Amniotic epithelial cell (primary cell): ENCODE results near the gene HIVEP3.

Source experiments
- DNase-seq: peaks from one replicate; pipeline ENCODE4 v3.0.0-alpha.2; 2010; ENCODE audit warnings: low read depth

HIVEP3 gene

DNA sequence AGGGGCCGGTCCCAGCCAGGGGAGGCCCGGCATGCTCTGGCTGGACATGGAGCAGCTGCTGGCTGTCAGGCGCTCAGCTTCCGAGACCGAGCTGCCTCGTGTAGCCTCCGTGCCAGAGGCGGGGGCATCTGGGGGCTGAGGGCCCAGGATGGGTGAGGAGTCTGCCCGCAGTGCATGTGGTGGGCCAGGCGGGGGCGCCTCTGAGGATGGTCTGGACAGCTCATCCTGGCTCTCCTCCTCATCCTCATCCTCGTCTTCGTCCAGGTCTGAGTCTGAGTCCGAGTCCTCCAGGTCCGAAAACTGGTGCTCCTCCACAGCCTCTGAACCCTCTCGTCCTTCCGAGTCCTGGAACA lies 405.4 kb downstream of the HIVEP3 start:
- DNase-seq: no peak

DNA sequence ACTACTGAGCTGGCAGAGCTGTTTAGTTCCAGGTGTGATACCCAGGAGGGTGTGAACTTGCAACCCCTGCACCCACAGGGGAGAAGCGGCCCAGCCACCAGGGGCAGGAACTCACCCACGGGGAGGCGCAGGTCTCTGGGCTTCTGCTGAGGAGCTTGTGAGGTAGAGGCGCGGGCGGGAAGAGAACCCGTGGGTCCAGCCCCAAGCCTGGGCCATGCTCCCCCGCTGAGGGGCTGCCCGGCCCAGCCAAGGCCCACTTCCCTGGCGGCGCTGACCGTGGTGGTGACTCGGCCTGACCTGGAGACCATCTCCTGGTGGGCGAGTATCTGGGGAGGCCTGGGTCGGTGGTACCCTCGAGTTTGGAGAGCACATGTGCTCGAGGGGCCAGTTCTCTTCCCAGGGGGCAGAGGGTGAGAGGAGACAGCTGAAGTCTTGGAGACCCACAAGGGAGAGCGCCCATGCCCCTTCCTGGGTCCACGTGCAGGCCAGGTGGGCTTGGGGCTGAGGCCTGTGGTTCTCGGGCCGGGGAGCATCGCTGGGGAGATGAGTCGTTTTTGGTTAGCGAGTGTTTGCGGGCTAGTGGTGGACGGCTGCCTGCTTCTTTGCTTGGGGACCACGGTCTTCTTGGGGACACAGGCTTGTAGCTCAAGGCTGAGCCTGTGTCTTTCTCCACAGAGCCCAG lies 405.9 kb downstream of the HIVEP3 start:
- no peak for DNase-seq

DNA sequence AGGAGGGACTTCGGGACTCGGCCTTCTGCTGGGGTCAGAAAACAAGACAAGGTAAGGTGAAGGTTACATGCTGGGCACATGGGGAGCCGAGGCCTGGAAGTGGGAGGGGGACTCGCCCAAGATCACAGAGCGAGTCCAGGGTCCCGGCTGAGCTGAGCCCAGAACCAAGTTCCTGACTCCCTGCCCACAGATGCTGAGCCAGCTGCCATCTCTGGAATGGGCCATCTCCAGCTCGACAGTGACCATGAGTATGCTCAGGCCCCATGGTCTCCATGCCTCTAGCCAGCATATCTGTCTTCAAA lies 407.5 kb downstream of the HIVEP3 start:
- DNase-seq: no peak

DNA sequence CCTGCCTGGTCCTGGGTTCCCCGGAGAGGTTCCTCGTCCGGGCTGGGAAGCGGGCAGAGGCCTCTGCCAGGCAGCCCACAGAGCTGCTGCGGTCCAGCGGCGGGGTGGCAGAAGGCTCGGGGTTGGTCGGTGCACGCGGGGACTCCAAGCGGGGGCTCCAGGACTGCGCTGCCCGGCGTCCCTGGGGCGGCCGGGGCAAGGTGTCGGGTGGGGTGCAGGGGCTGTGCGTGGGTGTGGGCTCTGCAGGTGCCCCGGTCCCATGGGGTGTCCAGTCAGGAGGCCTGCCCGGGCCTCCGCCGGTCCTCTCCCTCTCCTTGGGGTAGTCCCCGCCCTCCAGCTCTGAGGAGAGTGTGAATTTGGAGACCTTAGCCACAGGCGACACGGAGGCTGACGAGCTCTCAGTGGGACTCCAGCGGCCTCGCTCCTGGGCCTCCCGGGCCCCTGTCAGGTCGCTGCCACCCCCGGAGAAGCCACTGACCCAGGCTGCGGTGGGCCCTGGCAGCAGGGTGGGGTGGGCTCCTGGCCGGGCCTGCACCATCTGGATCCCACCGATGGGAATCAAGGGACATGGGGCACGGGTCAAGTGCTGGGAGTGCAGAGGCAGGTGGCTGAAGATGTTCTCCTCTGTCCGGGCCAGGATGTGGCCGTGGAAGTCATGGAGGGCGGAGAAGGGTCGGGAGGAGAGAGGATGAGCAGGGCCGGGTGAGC lies 408.0 kb downstream of the HIVEP3 start:
- no peak for DNase-seq

DNA sequence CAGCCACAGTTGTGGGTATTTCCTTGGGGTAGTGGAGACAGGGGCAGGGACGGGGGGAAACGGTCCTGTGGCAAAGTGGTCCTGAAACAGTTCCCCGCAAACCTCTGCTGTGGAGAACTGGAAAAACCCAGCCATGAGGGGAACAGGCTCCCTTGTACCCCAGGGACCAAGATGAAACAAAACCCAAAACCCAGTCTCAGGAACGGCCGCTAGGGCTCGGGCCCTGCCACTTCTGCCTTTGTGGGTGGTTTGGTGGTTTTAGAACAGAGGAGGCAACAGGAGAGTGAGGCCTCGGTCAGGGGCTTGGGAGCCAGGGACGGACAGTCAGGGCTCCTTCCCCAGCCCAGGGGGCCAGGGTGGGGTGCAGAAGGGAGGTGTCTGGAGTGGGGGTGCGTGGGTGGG lies 409.5 kb downstream of the HIVEP3 start:
- DNase-seq: no peak

DNA sequence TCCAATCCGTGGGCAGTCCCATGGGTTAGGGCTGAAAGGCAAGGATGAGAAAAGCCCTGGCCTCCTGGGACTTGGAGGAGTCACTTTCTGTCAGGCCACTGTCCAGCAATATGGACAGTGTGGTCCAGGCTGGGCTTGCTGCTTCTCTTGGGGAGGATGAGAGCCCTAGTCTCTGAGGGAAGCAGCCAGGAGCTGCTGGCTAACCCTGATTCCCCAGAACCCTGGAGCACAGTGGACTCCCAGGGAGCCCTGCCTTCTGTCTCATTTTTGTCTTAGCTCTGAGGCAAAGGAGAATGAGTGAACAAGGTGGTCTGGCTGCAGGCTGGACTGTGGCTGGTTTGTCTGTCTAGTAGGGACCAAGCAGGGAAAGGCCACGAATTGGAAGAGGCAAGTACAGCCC lies 410.4 kb downstream of the HIVEP3 start:
- DNase-seq: no peak

DNA sequence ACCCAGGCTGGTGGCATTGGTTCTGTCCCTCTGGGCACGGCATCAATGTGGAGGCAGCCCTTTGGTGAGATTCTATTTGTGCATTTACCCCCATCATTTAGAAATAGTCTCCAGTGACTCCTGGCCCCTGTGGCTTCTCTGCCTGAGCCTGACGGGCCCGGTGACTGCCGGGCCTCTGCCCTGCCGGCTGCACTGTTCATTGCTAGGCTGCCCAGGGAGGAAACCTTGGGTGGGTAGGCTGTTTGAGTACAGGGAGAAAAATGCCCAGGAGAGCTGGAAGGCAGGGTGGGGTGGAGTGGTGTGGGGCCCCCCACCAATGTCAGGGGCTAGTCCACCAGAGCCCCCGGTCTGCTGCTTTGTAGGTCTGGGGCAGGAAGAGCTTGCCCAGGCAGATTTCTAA lies 410.9 kb downstream of the HIVEP3 start:
- no peak for DNase-seq

DNA sequence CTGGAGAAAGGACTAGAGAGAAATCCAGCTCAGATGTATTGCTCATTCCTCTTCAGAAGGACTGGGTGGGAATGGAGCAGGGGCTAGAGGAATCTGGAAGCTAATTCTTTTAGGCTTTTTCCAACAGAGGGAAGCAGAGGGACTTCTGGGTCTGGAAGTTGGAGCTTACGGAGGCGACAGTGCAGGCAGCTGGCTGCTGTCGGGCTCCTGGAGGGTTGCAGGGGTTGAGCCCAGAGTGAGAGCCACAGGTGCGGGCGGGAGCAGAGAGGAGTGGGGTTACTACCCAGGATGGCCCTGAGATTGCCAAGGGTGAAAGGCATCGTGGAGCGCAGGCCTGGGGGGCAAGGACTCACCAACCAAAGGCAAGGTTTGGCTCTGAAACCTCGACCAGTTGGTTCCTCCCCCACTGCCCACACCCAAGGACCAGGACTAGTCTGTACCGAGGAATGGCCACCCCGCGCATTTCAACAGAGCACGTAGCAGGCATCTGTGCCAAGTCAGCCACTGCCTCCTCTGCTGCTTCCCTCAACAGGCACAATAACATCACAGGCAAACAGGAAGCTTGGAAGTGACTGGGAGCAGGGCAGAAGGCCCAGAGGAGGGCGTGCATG lies 411.5 kb downstream of the HIVEP3 start:
- no peak for DNase-seq

DNA sequence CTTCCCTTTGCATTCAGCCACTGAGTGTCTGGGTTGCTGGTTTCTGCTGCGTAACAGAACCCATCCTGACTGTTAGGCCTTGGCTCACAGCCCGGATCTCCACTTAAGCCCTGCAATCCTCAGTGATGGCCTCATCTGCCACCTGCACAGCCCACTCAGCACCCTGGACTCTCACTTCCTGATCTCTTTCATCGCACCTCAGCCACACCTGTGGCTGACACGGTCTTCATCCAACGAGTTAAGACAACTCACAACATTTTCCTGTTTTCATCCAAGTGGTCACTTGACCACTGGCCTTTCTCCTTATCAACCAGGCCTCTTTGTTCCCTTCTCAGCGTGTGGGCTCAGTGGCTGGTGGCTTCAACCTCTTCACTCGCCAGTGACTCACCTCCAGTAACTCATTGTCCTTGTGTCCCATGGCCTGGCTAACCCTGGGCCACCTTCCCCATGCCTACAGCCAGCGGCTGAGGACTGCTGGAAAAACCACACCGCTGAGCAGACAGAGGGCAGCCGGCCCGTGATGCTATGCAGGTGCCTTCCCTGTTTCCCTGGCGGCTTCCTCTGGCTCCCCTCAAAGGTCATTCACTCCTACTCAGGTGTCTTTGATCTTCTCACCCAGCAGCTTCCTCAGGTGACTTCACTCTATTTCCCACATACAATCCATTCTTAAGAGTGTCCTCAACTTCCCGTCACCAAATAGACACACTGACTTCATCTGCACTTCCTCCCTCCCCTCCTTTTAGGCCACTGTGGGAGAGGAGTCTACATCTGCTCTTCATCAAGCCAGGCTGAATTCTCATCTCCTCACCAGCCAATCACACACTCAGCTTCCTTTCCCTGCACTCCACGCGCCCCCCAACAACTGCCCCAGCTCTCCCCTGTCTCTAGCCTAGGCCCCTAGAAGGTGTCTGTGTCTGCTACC lies 414.3 kb downstream of the HIVEP3 start:
- peak; percentile 64 for DNase-seq

DNA sequence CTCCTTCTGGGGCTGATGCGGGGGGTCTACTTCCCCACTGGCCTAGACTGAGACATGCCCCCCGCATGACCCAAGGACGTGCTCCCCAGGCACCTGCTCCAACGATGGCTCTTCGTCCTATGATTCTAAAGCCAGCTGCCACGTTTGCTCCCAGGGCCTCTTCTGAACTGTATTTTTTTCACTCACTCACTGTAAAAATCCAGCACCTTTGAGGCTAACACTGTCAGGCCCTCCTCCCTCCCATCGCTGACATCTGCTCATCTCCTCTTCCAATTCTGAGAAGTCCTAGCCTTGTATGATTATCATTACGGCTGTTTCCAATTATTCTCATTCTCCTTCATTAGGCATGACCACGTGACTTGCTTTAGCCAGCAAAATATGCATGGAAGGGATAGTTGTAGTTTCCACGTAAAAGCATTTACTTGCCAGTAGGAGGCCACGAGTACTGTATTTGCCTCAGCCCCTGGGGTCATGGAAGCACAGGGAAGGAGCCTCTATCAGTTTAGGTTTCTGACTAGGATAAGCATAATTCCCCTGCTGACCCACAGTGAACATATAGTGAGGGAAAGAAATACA lies 415.1 kb downstream of the HIVEP3 start:
- no peak for DNase-seq

DNA sequence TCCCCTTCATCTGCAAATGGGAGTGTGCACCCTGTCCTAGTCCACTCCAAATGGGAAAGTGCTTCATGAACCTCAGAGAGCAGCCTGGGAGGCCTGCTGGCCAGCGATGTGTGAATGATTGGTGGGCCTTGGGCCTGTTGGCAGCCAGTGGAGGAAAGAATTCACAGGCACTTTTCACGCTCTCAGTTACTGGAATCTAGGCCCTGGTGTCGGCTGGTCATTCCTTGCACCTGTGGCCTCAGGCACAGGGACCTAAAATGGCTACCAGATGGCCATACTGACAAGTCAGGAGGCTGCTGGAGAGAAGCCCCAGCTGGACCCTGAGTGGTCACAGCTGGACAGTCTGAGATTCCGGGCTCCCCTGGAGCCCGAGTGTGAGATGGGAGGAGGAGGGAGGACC lies 415.8 kb downstream of the HIVEP3 start:
- no peak for DNase-seq

DNA sequence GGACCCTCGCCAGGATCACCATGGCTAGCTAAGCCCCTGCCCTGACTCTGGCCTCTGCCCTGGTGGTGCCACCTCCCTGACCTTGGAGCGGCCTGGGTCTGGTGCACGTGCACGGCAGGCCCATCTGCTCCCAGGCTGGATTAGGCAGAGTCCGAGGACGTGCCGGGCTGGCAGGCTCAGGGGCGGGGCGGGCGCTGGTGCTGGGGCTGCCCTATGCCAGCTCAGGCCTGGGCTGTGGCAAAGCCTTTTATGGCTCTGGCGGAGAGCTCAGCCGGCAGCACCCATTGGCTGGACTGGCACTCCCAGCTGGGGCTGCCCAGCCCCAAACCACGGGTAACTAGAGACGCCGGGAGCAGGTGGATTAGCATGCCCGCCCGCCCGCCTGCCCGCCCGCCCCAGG lies 417.1 kb downstream of the HIVEP3 start:
- no peak for DNase-seq

DNA sequence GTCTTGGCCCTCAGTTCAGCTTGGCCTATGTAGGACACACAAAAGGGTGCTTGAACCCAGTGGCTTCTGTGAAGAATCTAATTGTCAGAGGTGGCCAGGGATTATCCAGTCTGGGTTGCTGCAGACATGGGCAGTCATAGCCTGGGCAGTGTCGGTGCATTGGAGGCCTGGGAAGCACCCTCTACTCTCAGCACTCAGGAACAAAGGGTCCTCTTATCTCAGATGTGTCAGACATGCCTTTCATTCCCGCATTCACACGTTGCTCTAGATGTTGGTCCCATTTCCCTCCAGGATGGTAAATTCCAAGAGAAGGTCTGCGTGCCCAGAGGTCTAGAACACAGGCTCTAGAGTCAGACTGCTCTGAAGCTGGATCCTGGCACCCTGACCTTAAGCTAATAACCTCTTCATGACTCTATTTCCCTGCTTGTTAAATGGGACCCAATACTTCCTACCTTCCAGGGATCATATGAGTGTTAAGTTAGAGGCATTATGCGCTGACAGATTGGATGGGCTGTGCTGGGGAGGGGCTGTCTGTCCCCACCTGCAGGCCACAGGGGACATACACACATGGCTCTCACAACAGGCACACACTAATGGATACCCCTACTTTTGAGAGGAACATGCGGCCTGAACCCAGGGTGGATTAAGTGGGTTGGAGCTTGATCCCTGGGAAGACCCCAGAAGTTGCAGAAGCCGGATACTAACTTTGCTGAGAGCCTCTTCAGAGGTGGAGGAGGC lies 417.8 kb downstream of the HIVEP3 start:
- DNase-seq: peak; percentile 72

DNA sequence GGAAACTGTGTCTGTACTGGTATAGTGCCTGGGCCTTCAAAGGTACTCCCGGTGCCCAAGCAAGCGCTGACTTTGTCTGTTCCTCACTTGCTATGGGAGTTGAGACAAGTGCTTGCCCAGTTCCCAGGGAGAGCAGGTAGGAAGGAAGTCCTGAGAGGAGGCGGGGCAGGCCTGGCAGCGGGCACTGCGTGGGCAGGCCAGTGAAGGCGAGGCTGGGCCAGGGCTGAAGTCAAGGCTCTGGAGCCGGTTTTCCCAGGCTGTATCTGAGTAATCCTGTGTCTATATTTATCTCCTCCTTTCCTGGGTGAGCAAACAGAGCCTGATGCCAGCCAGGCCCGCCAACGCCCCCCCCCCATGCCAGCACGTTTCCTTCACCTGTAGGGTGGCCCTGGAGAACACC lies 418.3 kb downstream of the HIVEP3 start:
- DNase-seq: peak; percentile 69

DNA sequence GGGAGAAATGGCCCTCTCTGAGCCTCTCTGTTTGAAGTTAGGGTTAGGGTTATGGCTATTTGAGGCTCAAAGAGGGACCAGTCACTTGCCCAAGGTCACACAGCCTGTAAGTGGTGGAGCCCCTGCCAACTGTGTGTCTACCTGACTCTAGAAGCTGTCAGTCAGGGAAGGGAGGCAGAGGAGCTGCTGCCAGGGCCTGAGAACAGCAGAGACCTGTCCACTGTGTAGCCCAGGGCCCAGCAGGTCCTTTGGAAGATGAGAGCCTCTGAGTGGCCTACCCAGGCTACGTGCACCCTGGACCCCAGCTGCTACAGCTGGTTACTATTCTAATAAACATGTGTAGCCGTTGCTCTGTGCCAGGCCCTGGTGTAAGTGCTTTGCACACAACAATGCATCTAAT lies 419.1 kb downstream of the HIVEP3 start:
- no peak for DNase-seq

DNA sequence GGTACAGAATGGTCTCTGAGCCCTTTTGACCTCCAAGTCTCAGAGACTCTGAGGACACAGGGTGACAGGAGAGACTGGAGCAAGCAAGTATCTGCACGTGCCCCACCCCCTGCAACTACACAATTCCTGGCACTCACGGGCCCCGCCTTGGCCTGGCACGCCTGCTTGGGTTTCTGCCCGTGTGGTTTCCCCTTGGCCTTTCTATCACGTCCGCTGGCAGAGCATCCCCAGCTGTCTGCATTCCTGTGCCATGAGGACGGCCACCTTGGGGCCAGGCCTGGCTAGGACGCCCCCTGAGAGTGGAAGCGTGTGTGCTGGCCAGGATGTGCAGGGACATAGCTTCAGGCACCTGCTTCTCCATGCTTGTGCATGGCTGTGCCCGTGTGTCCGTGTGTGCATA lies 419.9 kb downstream of the HIVEP3 start:
- no peak for DNase-seq

DNA sequence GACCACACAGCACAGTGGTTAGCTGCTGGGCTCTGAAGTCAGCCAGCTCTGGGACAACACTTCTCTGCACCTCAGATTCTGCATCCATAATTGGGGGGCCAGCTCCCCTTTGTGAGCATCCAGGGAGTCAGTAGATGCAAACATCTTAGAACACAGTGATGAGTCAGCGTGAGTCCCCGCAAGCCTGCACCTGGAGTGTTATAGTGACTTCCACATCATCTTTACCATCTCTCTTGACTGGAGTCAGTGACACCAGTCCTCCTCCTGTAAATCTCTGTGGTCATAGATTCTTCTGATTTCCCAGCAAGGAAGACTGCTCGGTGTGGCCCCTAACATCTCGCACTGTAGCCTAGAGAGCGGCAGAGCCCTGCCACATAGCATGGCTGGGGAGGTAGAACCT lies 420.3 kb downstream of the HIVEP3 start:
- no peak for DNase-seq

DNA sequence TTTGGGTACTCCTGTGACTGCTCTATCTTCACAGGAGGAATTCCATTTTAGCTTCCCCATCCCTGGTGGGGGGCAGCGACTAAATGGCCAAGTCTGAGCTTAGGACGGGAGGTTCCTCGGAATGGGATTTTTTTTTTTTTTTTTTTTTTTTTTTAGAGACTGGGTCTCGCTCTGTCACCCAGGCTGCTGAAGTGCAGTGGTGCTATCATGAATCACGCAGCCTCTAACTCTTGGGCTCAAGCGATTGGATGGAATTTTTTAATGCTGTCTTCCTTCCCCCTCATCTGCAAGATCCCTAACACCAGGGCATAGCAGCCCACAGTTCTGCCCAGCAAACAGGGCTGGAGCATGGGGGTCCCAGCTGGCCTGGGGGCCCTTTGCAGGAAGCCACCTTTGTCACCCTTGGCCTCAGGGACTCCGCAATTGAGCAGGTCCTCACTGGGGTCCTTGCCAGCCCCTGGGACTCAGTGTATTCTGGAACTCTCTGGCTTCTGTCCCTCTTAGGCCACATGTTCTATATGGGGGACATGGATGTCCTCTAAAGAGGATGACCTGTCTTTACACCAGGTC lies 421.2 kb downstream of the HIVEP3 start:
- DNase-seq: no peak

DNA sequence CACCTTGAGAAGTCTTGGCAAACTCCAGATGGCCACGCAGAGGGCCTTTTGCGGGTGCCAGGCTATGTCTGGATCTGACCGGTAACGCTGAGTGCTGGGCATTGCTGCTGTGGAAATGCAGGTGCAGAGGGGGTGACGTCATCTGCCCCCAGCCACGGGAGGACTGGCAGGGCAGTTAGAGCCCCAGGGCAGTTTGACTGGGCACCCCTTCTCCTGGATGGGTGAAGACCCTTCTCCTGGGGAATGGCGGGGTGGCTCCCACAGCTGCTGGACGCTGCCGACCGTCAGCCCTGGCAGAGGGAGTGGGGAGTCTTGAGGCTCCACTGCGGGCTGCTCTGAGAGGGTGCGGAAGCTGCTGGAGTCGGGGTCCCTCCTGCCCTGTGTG lies 421.7 kb downstream of the HIVEP3 start:
- DNase-seq: no peak

DNA sequence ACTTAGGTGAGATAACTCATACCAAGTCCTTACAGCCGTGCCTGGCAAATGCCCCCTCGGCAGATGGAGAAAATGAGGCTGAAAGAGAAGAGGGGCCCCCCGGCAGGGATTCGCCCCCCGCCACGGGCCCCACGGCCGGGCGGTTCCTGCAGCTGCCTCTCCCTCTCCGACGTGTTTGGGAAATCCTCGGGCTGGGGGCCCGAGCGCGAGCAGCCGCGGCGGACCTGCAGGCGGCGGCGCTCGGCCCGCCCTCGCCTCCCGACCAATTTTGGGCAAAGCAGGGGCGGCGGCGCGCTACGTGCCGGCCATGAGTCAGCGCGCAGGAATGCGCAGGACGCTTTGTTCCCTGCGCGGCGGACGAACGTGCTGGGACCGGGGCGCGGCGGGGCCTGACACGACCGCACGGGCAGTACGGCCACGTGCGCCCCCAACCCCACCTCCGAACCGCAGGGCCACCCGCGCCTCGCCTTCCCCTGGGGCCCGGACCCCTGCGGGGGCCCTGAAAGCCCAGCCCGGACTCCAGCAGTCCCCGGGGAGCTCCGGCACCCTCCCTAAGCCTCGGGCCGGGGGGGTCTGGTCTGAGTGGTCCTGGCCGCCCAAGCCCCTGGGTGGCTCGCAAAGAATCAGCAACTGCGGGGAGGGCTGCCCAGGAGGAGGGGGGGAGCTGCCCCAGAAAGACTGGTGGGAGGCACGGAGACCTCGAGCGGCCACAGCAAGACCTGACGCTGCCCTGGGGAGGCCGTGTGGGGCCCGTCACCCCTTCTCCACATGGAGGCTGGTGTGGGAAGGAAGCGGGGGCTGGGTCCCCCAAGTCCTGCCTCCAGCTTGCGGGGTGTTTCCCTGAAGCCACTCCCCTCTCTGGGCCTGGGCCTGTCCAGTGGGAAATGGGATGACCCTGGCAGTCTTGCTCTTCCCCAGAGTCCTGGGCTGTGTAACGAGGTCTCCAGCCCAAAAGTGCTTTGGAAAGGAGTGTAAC lies 422.4 kb downstream of the HIVEP3 start:
- peak; percentile 72 for DNase-seq
